GM20000 (cell line): Measurements from ENCODE around the gene FASTKD3.

Experiments
- DNase-seq: peaks from one replicate; pipeline ENCODE4 v3.0.0; 2012; ENCODE audit warnings: low spot score
- TF ChIP-seq, protein P1 (sequence below): IDR thresholded peaks from 2 replicates; pipeline ENCODE4 v1.5.1; 2012; ENCODE audit warnings: mild to moderate bottlenecking, control low read depth; ENCODE audit errors: extremely low read depth, missing control alignments

The FASTKD3 gene

DNA sequence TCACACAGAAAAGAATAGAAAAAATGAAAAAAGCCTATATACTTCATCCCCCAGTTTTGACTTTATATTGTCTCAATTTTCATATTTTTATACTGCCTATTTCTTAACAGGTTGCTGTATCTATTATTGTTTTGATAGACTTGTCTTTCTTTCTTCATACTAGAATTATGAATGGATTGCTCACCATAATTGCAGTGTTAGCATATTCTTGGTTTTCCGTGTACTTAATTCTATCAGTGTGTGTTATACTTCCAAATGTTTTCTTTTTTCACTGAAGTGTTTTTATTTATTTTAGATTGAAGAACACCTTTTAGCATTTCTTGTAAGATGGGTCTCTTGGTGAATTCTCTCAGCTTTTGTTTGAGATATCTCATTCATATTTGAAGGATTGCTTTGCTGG lies 38.8 kb upstream of the FASTKD3 start:
- TF ChIP-seq, protein P1, sequence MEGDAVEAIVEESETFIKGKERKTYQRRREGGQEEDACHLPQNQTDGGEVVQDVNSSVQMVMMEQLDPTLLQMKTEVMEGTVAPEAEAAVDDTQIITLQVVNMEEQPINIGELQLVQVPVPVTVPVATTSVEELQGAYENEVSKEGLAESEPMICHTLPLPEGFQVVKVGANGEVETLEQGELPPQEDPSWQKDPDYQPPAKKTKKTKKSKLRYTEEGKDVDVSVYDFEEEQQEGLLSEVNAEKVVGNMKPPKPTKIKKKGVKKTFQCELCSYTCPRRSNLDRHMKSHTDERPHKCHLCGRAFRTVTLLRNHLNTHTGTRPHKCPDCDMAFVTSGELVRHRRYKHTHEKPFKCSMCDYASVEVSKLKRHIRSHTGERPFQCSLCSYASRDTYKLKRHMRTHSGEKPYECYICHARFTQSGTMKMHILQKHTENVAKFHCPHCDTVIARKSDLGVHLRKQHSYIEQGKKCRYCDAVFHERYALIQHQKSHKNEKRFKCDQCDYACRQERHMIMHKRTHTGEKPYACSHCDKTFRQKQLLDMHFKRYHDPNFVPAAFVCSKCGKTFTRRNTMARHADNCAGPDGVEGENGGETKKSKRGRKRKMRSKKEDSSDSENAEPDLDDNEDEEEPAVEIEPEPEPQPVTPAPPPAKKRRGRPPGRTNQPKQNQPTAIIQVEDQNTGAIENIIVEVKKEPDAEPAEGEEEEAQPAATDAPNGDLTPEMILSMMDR, result no peak
- DNase-seq, result no peak

DNA sequence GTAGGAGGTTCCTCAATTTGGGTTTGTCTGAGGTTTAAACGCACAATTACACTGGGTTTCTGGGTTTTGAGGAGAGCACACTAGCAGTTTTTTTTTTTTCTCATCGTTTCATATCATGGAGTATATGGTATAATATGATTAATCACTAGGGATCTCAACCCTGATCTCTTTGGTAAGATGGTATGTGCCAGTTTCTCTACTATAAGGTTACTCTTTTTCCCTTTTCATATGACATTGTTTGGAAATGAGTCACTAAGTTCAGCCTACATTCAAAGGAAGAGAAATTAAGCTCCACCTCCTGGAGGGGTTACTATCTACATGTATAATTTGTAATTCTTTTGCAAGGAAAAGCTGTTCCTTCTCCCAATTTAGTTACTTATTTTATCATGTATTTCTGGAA lies 35.3 kb upstream of the FASTKD3 start:
- no peak for DNase-seq
- TF ChIP-seq, protein P1, result no peak

DNA sequence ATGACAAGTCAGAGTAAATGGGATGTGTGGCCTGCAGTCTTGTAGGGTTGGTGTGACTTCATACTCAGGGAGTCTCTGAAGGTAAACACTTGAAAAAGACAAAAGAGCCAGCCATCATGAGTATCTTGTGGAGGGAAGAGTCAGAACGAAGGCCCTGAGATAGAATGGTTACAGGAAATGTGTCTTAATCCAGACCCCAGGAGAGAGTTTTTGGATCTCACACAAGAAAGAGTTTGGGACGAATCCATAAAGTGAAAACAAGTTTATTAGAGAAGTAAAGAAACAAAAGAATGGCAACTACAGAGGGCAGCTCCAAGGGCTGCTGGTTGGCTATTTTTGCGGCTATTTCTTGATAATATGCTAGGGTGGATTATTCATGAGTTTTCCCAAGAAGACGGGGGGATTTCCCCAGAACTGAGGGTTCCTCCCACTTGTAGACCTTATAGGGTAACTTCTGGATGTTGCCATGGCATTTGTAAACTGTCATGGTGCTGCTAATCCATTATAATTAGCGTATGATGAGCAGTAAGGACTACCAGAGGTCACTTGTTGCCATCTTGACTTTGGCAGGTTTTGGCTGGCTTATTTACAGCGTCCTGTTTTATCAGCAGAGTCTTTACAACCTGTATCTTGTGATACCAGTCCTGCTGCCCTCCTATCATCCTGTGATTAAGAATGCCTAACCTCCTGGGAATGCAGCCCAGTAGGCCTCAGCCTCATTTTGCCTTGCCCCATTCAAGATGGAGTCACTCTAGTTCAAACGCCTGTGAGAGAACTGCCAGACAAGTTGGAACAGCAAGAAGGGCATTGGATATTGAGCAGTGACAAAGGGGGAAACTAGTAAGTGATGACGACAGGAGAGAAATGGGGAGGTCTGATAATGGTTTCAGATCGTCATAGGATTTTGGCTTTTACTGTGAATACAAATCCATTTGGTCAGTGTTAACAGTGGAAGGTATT lies 34.1 kb upstream of the FASTKD3 start:
- no peak for DNase-seq
- TF ChIP-seq, protein P1, result no peak

DNA sequence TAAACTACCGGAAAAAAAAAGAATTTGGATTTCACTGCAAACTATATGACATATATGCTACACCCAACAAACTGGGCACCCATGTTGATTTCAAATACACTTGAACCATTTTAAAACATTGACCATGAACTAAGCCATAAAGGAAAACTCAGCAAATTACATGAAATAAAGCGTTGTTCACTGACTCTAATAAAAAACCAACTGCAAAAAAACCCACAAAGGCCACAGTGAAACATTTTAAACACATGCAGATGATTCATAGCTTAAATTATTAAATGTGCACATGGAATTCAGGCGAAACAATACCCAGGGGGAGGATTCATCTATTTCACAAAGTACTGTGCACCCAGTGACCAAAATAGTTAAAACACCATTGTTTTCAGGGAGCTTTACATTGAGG lies 33.4 kb upstream of the FASTKD3 start:
- TF ChIP-seq, protein P1, result no peak
- DNase-seq, result no peak

DNA sequence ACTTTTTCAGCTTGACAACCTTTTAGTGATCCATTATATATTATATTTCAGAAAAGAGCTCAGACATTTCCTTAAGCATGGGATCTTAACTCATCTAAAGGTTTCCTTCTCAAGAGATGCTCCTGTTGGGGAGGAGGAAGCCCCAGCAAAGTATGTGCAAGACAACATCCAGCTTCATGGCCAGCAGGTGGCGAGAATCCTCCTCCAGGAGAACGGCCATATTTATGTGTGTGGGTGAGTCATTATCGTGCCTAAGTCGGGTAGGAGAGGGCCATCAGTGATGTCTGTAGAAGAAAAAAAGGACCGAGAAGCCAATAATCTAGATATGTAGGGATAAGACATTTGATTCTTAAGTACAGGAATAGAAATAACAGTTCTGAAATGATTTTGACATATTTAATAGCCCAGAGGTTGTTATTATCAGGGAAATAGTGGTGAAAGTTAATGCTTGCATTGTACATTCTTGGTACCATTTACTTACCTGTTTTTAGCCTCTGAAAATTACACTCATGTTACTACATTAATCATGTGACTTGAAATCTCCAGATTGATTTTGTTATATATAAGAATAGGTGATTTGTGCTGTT lies 28.3 kb upstream of the FASTKD3 start:
- TF ChIP-seq, protein P1, result no peak
- no peak for DNase-seq

DNA sequence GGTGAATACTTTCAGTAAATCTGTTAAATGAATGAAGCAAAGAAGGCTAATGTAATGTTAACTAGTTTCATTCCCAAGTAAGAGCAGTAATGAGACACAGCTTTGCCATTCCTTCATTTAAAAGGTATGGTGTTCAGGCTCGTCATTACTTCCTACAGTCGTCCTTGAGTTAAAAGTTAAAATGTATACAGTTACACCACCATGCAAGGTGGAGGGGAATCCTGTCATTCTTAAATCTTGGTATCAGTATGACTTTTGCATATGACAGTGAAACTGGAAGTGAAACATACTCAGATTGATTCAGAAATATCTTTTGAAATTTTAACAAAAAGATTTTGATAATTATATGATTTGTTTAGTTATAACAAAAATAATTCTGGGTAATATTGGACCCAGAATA lies 26.0 kb upstream of the FASTKD3 start:
- DNase-seq, result no peak

DNA sequence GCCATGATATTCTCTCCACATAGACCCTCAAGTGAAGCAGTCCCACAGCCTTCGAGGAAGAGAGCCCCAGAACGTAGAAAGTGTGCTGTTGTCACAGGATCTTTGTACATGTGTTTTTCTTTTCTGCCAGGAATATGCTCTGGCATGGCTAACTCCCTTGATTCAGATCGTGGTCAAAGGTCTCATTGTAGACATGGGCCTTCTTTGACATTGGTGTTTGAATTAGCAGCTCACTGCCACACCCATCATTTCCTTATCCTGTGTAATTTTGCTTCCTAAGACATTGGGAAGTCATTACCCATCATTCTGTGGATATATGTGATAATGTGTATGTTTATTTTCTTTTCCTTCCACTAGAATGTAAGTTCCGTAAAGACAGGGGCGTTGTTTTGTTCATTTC lies 25.6 kb upstream of the FASTKD3 start:
- DNase-seq, result no peak
- TF ChIP-seq, protein P1, result no peak

More for the DNA sequence above, 26.0 kb upstream of the FASTKD3 start:
- TF ChIP-seq, protein P1, result no peak
